ENCODE results near the gene PPP1R14D. TPM values are rescaled to one million over a fixed set of nuclear protein-coding genes. Genes with fewer than 3 reads are reported as not detected.

The PPP1R14D gene
- total RNA-seq, 1 donor from 2014 or later: not detected

- no peaks in the 10 kb centered on the region for H3K9me3 Mint-ChIP-seq (ENCODE audit: unreplicated experiment)
- peaks cover 13% of the 10 kb centered on the region for H3K4me1 Mint-ChIP-seq (ENCODE audit: unreplicated experiment)
- H3K36me3 Mint-ChIP-seq (ENCODE audit: low read depth, unreplicated experiment): peaks cover 9% of the 10 kb centered on the region
- peaks cover 18% of the 10 kb centered on the region for H3K27me3 Mint-ChIP-seq (ENCODE audit: unreplicated experiment)
- no peak overlapping the region for H3K27ac Mint-ChIP-seq (ENCODE audit: unreplicated experiment)
- DNase-seq (ENCODE audit: low spot score): no peak
- TF ChIP-seq CTCF (IDR thresholded peaks at IDR 0.05; ENCODE audit: unreplicated experiment): no peak
- no peak overlapping the region for H3K4me3 Mint-ChIP-seq (ENCODE audit: unreplicated experiment)
Observed at GRCh38 chr15:40766906-40767837, 61.3 kb downstream of the PPP1R14D start.

- DNase-seq (ENCODE audit: low spot score): no peak
- Mint-ChIP-seq H3K27ac (ENCODE audit: unreplicated experiment) (no peak overlapping the region), H3K9me3 (ENCODE audit: unreplicated experiment) (no peaks in the 10 kb centered on the region), H3K4me3 (ENCODE audit: unreplicated experiment) (no peak overlapping the region), H3K27me3 (ENCODE audit: unreplicated experiment) (peaks cover 17% of the 10 kb centered on the region), H3K4me1 (ENCODE audit: unreplicated experiment) (peaks cover 13% of the 10 kb centered on the region), H3K36me3 (ENCODE audit: low read depth, unreplicated experiment) (peaks cover 3% of the 10 kb centered on the region)
- TF ChIP-seq CTCF (IDR thresholded peaks at IDR 0.05; ENCODE audit: unreplicated experiment): no peak
Observed at GRCh38 chr15:40766194-40766815, 62.2 kb downstream of the PPP1R14D start.

Other genes starting within 250 kb of the PPP1R14D start
- gene KNL1, start 234.5 kb downstream of the PPP1R14D start, total RNA-seq (ENCODE audit: unreplicated experiment): 9.5 TPM
- 9.6 TPM for gene RAD51, start 133.5 kb downstream of the PPP1R14D start, total RNA-seq (ENCODE audit: unreplicated experiment)
- gene RMDN3, start 73.5 kb downstream of the PPP1R14D start, total RNA-seq (ENCODE audit: unreplicated experiment): 34.4 TPM
- gene GCHFR, start 64.6 kb downstream of the PPP1R14D start, total RNA-seq (ENCODE audit: unreplicated experiment): 4.6 TPM
- gene C15orf62, start 58.7 kb downstream of the PPP1R14D start, total RNA-seq (ENCODE audit: unreplicated experiment): not detected
- gene ZFYVE19, start 21.6 kb downstream of the PPP1R14D start, total RNA-seq (ENCODE audit: unreplicated experiment): 31.5 TPM
- gene DNAJC17, start 21.2 kb downstream of the PPP1R14D start, total RNA-seq (ENCODE audit: unreplicated experiment): 55.6 TPM
- 28.6 TPM for gene SPINT1, start 15.3 kb upstream of the PPP1R14D start, total RNA-seq (ENCODE audit: unreplicated experiment)
- 1.4 TPM for gene RHOV, start 45.5 kb upstream of the PPP1R14D start, total RNA-seq (ENCODE audit: unreplicated experiment)
- gene VPS18, start 65.7 kb upstream of the PPP1R14D start, total RNA-seq (ENCODE audit: unreplicated experiment): 39.2 TPM
- gene DLL4, start 100.6 kb upstream of the PPP1R14D start, total RNA-seq (ENCODE audit: unreplicated experiment): 257 TPM
- gene CHAC1, start 124.8 kb upstream of the PPP1R14D start, total RNA-seq (ENCODE audit: unreplicated experiment): 16.4 TPM